Fibroblast of mammary gland (primary cell): ENCODE results near the gene TRAPPC5.

Experiments
- DNase-seq: peaks from one replicate; pipeline ENCODE4 v3.0.0-alpha.2; 2010; ENCODE audit warnings: low read depth
- H3K4me3 ChIP-seq: 2 replicates; pipeline ENCODE4 v1.5.1; 2011; ENCODE audit warnings: low read depth, mild to moderate bottlenecking, low read length, moderate library complexity; ENCODE audit not compliant: control insufficient read depth
- TF ChIP-seq, protein P1 (sequence below): conservative IDR thresholded peaks from 2 replicates; pipeline ENCODE4 v1.5.1; 2011; ENCODE audit warnings: low read depth, low read length, inconsistent platforms; ENCODE audit not compliant: control insufficient read depth, insufficient read depth

Gene TRAPPC5

DNA sequence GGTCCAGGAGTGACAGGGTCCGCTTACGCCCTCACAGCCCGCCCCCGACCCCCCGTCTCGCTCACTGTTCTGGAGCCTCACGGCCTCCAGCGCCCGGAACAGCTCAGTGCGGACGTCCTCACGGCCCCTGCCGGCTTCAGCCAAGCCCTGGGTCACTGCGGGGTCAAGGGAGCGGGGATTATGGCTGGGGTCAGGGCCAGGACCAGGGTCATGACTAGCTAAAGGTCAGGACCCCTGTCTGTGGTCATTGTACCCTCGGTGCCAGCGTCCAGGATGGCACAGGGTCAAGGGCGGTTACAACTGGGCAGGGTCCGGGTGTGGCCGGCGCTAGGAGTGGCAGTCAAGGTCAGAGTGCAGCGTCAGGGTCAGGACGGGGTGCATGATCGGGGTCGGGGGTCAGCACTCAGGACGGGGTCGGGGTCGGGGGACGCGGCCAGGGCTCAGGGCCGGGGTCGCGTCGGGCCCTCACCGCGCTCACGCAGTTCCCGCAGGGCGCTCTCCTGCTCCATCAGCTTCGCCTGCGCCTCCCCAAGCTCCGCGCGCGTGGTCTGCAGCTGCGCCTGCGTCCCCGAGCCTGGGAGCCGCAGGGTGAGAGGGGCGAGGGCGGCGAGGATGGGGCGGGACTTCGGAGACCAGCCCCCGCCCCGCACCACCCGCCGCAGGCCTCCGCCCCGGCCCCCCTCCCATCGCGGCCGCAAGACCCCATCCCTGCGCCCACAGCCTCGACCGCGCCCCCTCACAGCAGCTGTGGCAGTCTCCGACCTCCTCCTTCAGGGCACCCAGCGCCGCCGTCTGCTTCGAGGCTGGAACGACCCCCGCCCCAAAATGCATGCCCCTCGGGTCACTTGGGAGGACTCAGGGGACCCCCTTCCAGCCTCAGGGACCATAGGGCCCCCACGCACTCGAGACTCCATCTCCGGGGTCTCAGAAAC lies 49.9 kb downstream of the TRAPPC5 start:
- TF ChIP-seq, protein P1, sequence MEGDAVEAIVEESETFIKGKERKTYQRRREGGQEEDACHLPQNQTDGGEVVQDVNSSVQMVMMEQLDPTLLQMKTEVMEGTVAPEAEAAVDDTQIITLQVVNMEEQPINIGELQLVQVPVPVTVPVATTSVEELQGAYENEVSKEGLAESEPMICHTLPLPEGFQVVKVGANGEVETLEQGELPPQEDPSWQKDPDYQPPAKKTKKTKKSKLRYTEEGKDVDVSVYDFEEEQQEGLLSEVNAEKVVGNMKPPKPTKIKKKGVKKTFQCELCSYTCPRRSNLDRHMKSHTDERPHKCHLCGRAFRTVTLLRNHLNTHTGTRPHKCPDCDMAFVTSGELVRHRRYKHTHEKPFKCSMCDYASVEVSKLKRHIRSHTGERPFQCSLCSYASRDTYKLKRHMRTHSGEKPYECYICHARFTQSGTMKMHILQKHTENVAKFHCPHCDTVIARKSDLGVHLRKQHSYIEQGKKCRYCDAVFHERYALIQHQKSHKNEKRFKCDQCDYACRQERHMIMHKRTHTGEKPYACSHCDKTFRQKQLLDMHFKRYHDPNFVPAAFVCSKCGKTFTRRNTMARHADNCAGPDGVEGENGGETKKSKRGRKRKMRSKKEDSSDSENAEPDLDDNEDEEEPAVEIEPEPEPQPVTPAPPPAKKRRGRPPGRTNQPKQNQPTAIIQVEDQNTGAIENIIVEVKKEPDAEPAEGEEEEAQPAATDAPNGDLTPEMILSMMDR, result no peak
- no peak overlapping the region for H3K4me3 ChIP-seq
- no peak for DNase-seq

DNA sequence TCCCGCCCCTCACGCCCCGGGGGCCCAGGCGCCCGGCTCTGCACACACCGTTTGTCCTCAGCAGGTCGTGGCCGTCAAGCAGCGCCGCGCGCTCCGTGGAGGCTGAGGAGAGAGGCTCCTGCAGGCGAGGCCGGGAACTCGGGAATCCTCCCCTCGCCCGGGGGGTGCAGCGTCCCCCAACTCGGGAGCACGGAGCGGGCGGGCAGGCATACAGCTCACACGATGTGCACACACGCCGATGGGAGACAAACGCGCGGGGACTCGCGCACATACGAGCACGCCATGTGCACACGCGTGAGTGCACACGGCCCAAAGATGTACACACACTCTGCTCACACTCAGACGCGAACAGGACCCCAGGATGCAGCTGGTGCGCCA lies 50.6 kb downstream of the TRAPPC5 start:
- no peak for DNase-seq
- no peak overlapping the region for H3K4me3 ChIP-seq
- TF ChIP-seq, protein P1, result no peak

DNA sequence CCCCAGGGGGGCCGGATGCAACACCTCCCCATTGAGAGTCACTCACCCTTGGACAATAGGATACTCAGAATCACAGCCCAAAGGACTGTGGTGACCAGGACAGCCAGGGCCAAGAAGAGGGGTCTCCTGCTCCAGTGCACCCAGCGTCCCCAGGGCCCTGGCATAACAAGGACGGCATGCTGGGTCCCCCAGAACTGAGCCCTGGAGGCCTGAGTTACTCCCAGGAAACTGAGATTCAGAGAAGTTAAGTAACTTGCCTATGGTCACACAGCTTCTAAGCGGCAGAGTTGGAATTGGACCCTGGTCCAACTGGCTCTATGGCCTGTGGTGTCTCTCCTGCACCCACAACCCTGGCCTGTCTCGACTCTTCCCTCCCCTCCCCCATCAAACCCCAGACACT lies 51.0 kb downstream of the TRAPPC5 start:
- TF ChIP-seq, protein P1, result no peak
- DNase-seq, result no peak
- H3K4me3 ChIP-seq, result no peak overlapping the region

DNA sequence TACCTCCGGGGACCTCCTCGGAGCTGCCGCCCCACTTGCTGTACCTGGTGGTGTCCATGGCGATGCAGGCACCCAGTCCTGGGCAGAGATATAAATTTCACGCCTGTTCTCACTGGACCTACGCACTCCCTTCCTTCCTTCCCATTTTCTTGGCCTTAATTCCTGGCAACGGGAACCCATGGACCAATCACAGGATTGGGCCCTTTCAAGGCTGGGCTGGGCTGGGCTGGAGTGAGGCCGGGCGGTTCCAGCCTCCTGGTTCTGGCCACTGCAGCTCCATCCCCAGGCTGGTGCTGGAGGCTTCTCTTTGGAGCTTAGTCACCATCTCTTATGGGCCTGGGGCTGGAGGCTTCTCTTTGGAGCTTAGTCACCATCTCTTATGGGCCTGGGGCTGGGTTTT lies 51.4 kb downstream of the TRAPPC5 start, which contains the start of gene CLEC4G:
TSS of gene CLEC4G (minus strand) at position 66 of the 400 bp plus-strand sequence. CDS start at position 58, 8 bp downstream.
- TF ChIP-seq, protein P1, result no peak
- H3K4me3 ChIP-seq, result no peak within 1 kb of the TSS
- no peak for DNase-seq

DNA sequence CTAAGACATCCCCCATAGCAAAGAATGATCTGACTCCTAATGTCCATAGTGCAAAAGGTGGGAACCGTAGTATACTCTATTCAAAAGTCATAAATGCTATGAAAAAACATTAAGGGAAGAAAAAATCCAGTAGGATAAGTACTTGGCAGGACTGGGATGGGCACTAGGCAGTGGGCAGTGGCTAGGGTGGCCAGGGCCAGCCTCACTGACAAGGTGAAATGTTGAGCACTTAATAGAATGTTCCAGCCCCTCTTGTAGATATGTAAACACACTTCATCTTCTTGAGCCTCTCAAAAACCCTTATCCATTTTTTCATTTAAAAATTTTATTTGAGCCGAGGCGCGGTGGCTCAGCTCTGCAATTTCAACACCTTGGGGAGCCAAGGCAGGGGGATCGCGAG lies 52.7 kb downstream of the TRAPPC5 start:
- DNase-seq, result no peak
- H3K4me3 ChIP-seq, result no peak overlapping the region
- TF ChIP-seq, protein P1, result no peak

DNA sequence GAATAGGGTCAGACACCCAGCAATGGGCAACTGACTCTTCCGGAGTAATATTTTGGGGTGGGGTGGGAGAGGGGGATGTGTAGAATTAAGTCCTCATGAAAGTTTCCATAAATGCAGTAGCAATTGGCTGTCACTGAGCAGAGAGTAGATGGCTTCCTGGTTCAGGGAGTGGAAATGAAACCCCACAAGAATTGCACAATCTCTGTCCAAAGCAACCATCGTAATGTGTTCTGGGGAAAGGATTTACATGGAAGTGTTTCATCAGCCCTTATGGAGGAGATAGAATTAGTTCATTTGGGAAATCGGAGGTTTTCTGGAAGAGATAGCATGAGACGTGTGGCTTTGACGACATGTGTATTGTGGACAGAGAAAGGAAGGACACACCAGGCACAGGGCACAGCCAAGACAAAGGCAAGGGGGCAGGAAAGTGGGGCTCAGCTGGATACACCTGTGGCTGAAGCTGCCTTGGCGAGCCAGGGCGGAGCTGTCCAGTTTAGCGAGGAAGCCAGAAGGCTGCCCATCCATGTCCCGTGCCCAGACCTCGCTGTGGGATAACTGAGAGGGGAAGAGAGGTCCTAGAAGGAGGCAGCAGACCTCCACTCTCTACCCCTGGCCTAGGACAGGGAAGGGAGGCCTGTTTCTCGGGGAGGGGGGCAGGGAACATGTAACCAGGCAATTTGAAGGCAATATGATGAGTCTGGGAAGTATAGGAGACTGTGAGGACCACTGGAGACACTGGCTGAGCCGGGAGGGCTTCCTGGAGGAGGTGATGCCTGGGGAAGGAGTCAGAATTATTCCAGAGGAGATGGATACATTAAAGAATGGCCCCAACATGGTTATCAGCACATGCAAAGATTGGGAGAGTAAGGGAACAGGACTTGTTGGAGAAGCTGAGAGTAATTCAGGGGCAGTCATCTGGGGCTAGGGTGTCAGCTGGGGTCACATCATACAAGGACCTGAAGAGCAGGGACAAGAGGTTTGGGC lies 53.9 kb downstream of the TRAPPC5 start:
- no peak overlapping the region for H3K4me3 ChIP-seq
- TF ChIP-seq, protein P1, result no peak
- DNase-seq, result peak; percentile 21
